ENCODE results near the gene FNDC11. TPM values are rescaled to one million over a fixed set of nuclear protein-coding genes. Genes with fewer than 3 reads are reported as not detected.

FNDC11 gene
- total and polyA plus RNA-seq, 2 donors (not counting 3 experiments of a cell fraction or from before 2014, with no cell fraction given), result 0.71 to 1.9 TPM

GRCh38 chr20:63573647-63574131 lies 19.7 kb downstream of the FNDC11 start:
- Histone ChIP-seq H3K27ac (ENCODE audit: insufficient read depth, low read depth, low read length) (peak overlapping the region; percentile 72), H3K36me3 (ENCODE audit: control insufficient read depth in 2 of 2, extremely low read depth in 1 of 2, insufficient read depth in 2 of 2, low read length in 2 of 2) (no peaks in the 10 kb centered on the region), H4K20me1 (replicated peaks; ENCODE audit: control insufficient read depth, extremely low read depth, insufficient read depth, low read length) (no peaks in the 10 kb centered on the region), H3K4me1 (ENCODE audit: control insufficient read depth, extremely low read depth, insufficient read depth, low read length) (peaks cover 10% of the 10 kb centered on the region), H3K4me2 (ENCODE audit: insufficient read depth, low read length) (peak overlapping the region; percentile 93), H3K27me3 (ENCODE audit: control insufficient read depth in 2 of 2, insufficient read depth in 2 of 2, low read length in 2 of 2) (no peaks in the 10 kb centered on the region), H3K79me2 (ENCODE audit: control insufficient read depth, insufficient read depth, low read length) (peaks cover 5% of the 10 kb centered on the region), H3K4me3 (replicated peaks in 1 of 3; ENCODE audit: insufficient read depth in 1 of 3, low read depth in 1 of 3, low read length in 3 of 3) (peak overlapping the region; percentile 55 to 95 (median 87)), H3K9me1 (replicated peaks; ENCODE audit: control insufficient read depth, extremely low read depth, insufficient read depth, low read length) (no peaks in the 10 kb centered on the region), H3K9ac (replicated peaks; ENCODE audit: extremely low read depth, insufficient read depth, low read length) (peak overlapping the region; percentile 90), H3K9me3 (replicated peaks; ENCODE audit: control insufficient read depth, insufficient read depth, low read length) (no peaks in the 10 kb centered on the region), H2AFZ (ENCODE audit: low read depth, low read length) (peak overlapping the region; percentile 88)
- intact Hi-C loops (cut with micrococcal nuclease), result loop anchor here (5.0 kb wide), 1 partner anchor 54 kb away; the partner anchor contains the start of gene GMEB2
- POLR2A ChIA-PET, result interaction anchor here (0.6 to 1.4 kb wide), 7 partner anchors 10 to 400 kb away, joined by 3 to 10 read pairs (median 5); partner anchors contain the start of genes GMEB2 and UCKL1
- CTCF ChIA-PET, result interaction anchor here (0.6 to 1.6 kb wide), 5 partner anchors 10 to 405 kb away, joined by 3 to 6 read pairs (median 5); no protein-coding TSS in a partner anchor
- no TSS peak for BruUV-seq (replicated peaks)
- no peak for FAIRE-seq
- TF ChIP-seq MAX (IDR thresholded peaks at IDR 0.05; ENCODE audit: insufficient read depth, insufficient read length), result no peak
- TF ChIP-seq FOS (IDR thresholded peaks at IDR 0.05; ENCODE audit: borderline replicate concordance, insufficient read depth, low read length), result no peak
- TF ChIP-seq GATA2 (IDR thresholded peaks at IDR 0.05; ENCODE audit: insufficient read depth, insufficient read length, low read depth, low read length), result no peak
- no peak for TF ChIP-seq JUN (IDR thresholded peaks at IDR 0.05; ENCODE audit: borderline replicate concordance, insufficient read depth, insufficient read length, low read depth)
- TF ChIP-seq EZH2 (IDR thresholded peaks at IDR 0.05; ENCODE audit: borderline replicate concordance, low read depth, low read length, severe bottlenecking), result no peak
- no peak for TF ChIP-seq POLR2AphosphoS5 (IDR thresholded peaks at IDR 0.05; ENCODE audit: insufficient read depth, low read depth, low read length)
- no peak for TF ChIP-seq POLR2A (IDR thresholded peaks at IDR 0.05; ENCODE audit: low read depth, low read length)
- TF ChIP-seq CTCF (IDR thresholded peaks at IDR 0.05; ENCODE audit: extremely low read depth in 1 of 2, insufficient read depth in 1 of 2, low read depth in 1 of 2, low read length in 2 of 2), result no peak
- no peak for TF ChIP-seq MYC (IDR thresholded peaks at IDR 0.05; ENCODE audit: low read depth, low read length)
- DNase-seq (ENCODE audit: low read depth, low spot score), result peak; percentile 10
- dilution Hi-C loops (cut with MboI; ENCODE audit: extremely low pct_ligation_motif_present, low sequenced_read_pairs), result no loop called here

Measured in endothelial cell of umbilical vein (primary cell).